GM21786 (cell line): ENCODE results near the gene CHRNG.
"Not testable (repeated sequence)": the region's sequence is repeated elsewhere in the genome, so short reads cannot be mapped to it uniquely, and the experiment has no call there.

Source experiments
- ATAC-seq: cut with Tn5 transposase; IDR thresholded peaks from one replicate; pipeline ENCODE4 v1.9.1; 2021; ENCODE audit not compliant: unreplicated experiment

Gene CHRNG

GRCh38 chr2:232543491-232543890 is 4.0 kb downstream of the CHRNG start:
- no peak for ATAC-seq

DNA sequence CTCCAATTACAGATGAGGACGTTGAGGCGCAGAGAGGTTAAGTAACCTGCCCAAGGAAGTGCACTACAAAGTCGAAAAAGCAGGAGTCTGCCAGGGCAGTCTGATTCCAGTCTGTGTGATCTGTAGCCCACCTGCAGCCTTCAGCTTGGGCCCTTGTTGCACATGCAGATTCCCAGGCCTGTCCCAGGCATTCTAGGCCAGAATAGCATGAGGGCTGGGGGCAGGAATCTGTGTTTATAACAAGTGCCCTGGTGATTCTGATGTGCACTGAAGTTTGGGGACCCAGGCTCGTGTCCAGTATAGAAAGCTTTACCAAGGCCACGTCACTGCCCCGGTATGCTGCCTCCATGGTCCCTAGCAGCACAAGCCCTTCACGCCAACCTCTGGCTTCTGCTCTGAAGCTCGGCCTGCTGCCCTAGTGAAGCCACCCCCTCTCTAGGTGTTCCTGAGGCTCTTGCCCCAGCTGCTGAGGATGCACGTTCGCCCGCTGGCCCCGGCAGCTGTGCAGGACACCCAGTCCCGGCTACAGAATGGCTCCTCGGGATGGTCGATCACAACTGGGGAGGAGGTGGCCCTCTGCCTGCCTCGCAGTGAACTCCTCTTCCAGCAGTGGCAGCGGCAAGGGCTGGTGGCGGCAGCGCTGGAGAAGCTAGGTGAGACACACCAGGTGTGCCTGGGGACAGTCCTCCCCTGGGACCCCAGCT is 4.6 kb downstream of the CHRNG start:
- ATAC-seq, result no peak

GRCh38 chr2:232544674-232545073 is 5.2 kb downstream of the CHRNG start:
- ATAC-seq, result no peak

GRCh38 chr2:232545511-232546375 is 6.3 kb downstream of the CHRNG start:
- no peak for ATAC-seq

- no peak for ATAC-seq
These were observed 8.5 kb downstream of the CHRNG start for GRCh38 chr2:232547991-232548390.

DNA sequence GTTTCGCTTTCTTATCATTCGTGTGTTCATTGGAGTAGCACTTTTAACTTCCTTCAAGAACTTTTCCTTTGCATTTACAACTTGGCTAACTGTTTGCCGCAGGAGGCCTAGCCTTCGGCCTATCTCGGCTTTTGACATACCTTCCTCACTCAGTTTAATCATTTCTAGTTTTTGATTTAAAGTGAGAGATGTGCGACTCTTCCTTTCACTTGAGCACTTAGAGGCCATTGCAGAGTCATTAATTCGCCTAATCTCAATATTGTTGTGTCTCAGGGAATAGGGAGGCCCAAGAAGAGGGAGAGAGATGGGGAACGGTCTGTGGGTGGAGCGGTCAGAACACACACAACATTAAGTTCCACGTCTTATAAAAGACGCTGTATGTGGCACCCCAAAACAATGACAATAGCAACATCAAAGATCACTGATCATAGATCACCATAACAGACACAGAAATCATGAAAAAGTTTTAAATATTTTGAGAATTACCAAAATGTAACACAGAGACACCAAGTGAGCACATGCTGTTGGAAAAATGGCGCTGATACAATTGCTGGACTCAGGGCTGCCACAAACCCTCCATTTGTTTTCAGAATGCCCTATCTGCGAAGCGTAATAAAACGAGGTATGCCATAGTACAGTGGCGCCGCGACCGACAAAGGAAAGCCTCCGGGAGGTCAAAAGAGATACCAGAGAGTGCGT is 10.3 kb downstream of the CHRNG start:
- ATAC-seq, result no peak

DNA sequence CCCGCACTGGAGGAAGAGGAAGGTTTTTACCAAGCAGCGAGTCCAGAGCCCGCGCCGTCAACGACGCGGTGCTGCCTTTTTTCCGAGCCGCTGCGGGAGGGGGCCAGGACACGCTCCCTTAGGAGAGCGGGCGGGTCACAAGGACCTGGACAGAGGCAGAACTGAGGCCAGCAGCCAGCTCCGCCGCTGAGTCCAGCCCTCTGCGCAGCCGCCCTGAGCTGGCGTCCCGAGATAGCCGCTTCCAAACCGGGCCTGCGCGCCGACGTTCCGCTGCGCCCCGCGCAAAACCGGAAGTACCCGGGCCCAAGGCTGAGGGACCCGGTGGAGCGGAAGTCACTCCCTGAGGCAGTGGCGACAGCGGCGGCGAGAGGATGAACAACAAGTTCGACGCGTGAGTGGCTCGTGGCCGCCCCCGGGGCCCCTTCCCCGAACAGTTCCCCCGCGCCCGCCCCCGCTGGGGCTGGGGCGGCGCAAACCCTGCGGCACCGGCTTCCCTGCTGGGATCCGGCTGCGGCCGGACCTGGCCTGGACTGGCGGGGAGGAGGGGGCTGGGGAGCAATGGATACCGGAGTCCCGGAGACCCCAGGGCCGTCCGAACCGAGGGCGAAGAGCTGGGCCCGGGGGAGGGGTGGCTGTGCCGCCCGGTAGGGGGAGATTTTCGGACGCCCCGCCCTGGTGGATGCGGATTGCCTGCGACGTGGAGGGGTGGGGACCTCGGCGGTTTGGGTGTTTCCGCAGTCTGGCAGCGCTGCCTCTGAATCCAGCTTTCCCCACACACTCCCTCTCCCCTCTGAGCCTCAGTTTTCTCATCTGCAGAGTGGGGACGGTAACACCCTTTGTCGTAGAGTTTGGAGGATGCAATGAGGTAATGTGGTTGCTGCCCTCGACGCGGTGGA is 11.1 kb downstream of the CHRNG start, which contains the start of the genes EIF4E2 and TIGD1:
Gene EIF4E2 (plus strand): TSS at position 336 of the 896 bp plus-strand sequence. CDS start 36 bp downstream, at position 372.
Gene TIGD1 (minus strand): TSS at position 204 of the 896 bp plus-strand sequence. CDS start 675 bp downstream, outside the sequence.
- peak; percentile 95 for ATAC-seq

DNA sequence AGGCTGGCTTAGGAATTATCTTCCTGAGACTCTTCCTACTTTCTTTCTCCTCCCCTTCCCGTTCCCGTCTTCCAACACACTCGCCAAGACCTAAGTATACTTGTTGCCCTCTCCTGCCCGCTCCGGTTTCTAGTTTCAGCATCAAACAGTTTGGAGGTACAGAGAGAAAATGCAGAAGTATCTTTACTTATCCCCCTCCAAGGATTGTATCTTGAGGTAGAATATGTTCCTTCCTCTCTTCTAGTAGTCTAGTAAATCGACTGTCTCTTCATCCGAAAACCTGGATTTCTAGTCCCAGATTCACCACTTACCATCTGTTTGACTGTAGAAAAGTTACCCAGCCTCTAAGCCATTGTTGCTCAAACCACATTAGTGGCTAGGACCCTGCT is 11.8 kb downstream of the CHRNG start:
- no peak for ATAC-seq

DNA sequence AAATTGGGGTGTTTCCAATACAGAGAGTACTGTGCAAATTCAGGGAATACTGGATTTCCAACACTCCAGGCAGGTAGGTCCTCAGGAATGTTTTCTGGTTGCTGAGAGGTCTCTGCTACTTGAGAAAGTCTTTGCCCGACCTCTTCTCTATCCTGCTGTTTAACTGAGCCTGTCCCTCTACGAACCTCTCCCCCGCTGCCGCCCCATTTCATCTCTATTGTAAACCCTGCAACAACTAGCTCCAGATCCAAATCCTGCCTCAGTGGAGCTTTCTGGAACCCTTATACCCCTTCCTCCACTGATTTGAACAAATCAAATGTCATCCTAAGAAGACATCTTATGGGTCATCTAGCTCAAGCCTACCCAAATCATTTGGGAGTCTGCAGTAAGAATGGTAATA is 12.3 kb downstream of the CHRNG start:
- ATAC-seq, result no peak

GRCh38 chr2:232556426-232556825 is 16.9 kb downstream of the CHRNG start:
- no peak for ATAC-seq

GRCh38 chr2:232562515-232563151 is 23.1 kb downstream of the CHRNG start:
- ATAC-seq, result no peak

GRCh38 chr2:232563580-232563979 is 24.1 kb downstream of the CHRNG start:
- no peak for ATAC-seq

- no peak for ATAC-seq
These were observed 28.2 kb downstream of the CHRNG start for GRCh38 chr2:232567721-232568120.

- ATAC-seq, result no peak
These were observed 28.7 kb downstream of the CHRNG start for GRCh38 chr2:232568161-232568560.

DNA sequence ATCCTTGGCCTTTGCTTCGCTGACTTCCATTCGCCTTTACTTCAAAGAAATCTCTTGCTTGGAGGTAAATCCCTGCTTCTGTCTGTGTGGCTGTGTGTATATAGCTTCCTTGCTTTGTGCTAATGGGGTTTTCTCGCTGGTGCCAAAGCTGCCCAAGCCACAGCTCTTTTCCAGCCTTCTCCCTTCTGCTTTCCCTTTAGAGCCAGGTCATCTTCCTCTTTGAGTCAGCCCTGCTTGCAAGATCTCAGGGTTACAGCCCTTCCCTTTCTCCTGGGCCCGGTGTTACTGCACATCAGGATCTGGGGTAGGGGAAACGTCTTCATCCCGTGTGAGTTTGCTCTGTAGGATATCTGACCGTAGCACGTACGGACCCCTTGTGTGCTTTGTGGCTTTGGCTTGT is 30.0 kb downstream of the CHRNG start:
- no peak for ATAC-seq

DNA sequence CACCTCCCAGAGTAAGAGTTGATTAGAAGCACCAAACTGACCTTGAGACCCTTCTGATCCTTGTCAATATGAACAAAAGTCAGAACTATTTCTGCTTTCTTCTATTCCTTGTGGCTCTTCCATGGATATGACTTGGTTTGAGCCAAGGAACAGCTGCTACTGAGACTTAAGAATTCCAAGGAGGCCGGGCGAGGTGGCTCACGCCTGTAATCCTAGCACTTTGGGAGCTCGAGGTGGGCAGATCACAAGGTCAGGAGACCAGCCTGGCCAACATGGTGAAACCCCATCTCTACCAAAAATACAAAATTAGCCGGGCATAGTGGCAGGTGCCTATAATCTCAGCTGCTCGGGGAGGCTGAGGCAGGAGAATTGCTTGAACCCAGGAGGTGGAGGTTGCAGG is 31.0 kb downstream of the CHRNG start:
- ATAC-seq, result not testable (repeated sequence)

DNA sequence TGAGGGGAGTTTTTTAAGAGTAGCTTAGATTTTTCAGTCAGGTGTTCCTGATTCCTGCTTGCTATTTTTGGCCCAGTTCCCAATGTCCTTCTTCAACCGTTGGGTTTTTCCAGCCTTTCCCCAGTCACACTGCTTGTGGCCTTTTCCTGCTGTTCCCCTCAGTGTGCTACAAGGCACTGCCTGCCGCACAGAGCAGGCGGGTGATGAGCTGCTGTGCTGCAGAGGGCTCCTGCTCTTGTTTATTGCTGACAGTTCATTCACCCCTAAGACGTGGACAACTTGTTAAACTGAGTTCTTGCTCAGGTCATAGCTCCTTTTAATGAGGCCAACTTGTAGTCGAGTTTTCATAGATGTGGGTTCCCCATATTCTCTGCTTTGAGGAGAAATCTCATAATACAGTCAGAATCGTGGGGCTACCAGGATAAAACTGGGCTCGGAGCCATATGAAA is 31.6 kb downstream of the CHRNG start:
- no peak for ATAC-seq

GRCh38 chr2:232573042-232573441 is 33.5 kb downstream of the CHRNG start:
- ATAC-seq, result no peak

DNA sequence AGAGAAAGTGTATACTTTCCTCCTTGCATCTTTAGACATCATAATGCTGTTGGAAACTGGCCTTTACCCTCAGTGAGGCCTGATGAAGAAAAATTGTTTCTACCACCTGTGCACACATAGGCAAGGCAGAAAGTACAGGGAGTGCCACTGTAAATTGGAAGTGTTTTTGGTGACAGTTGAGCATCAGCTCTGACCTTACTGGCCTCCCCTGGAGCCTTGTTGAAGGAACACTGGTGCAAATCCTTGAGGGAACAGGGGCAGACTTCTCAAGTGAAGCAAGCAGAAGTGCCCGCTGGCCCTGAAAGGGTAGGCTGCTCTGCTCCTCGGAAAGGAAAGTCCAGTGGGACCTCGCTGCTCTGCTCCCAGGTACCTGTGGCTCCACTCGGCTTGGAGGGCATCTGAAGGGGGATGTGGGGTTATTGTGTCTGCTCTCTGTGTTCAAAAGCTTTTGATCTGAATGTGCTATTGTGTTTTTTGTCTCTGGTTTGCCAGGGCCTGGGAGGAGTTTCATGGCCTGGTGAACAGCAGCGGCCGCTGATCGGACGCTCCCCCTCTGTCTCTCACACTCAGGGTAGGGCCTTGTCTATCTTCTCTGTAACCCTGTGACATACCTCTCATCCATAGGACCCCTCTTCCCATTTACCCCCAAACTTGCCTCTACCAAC is 34.4 kb downstream of the CHRNG start:
- ATAC-seq, result no peak
